Measurements from ENCODE around the gene FILIP1. TPM values are rescaled to one million over a fixed set of nuclear protein-coding genes. Genes with fewer than 3 reads are reported as not detected.

FILIP1 gene
- polyA plus RNA-seq, 1 experiment, result 0.44 TPM

- Histone ChIP-seq H3K36me3 (ENCODE audit: control insufficient read depth, insufficient read depth, low read length) (no peaks in the 10 kb centered on the region), H3K4me3 (ENCODE audit: low read depth, low read length) (no peak overlapping the region), H3K27me3 (ENCODE audit: control insufficient read depth, insufficient read depth, low read length) (no peaks in the 10 kb centered on the region)
- POLR2A ChIA-PET, result no interaction called here
- TF ChIP-seq CTCF (IDR thresholded peaks at IDR 0.05; ENCODE audit: insufficient read depth, low read depth, low read length), result no peak
- CTCF ChIA-PET, result interaction anchor here (1.5 to 2.8 kb wide), 2 partner anchors 14 to 17 kb away, joined by 4 to 8 read pairs; no protein-coding TSS in a partner anchor
- DNase-seq (ENCODE audit: low read depth), result no peak
Measured at GRCh38 chr6:75347898-75348610, 145.5 kb downstream of the FILIP1 start.

DNA sequence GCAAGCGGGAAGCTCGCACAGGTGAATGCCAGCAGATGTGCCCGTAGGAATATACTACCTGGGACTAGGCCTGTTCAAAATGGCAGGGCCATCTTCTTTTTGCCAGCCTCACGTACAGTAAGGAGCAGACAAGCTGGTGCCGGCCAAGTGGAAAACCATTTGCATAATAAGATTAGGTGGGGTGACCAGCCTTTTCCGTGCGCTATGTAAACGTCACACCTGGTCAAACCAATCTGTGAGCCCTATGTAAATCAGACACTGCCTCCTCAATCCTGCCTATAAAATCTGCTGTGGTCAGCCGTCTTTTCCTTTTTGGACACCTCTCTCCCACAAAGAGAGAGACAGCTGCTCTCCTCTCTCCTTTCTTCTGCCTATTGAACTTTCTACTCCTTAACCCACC lies 148.2 kb downstream of the FILIP1 start:
- DNase-seq (ENCODE audit: low read depth), result no peak
- Histone ChIP-seq H3K27me3 (ENCODE audit: control insufficient read depth, insufficient read depth, low read length) (no peaks in the 10 kb centered on the region), H3K36me3 (ENCODE audit: control insufficient read depth, insufficient read depth, low read length) (no peaks in the 10 kb centered on the region), H3K4me3 (ENCODE audit: low read depth, low read length) (no peak overlapping the region)
- ChIA-PET CTCF (interaction anchor here (0.5 to 2.4 kb wide), 3 partner anchors 12 to 146 kb away, joined by 3 to 9 read pairs (median 3); no protein-coding TSS in a partner anchor), POLR2A (interaction anchor here (0.6 kb wide), 1 partner anchor 8 kb away, joined by 4 read pairs; no protein-coding TSS in a partner anchor)
- no peak for TF ChIP-seq CTCF (IDR thresholded peaks at IDR 0.05; ENCODE audit: insufficient read depth, low read depth, low read length)

DNA sequence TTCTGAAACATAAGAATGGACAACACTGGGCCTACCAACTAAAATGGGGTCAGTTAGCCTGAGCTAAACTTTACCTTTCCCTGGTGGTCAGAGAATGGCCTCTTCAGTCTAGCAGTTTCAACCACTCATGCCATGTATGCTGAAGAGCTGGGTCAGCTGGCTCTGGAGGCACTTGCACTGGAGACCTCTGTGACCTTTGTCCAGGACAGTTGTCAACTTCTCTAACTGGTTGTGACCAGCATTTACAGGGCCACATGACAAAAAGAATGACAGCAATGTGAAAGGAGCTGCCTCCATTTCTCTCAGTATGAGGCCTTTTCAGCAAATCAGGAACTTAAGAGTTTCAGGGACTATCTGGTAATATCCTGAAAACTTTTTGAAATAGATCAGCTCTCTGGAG lies 149.1 kb downstream of the FILIP1 start:
- H3K4me3 ChIP-seq (ENCODE audit: low read depth, low read length), result no peak overlapping the region
- CTCF ChIA-PET, result interaction anchor here (1.1 to 2.4 kb wide), 3 partner anchors 10 to 94 kb away, joined by 3 to 9 read pairs (median 3); no protein-coding TSS in a partner anchor
- no peak for TF ChIP-seq CTCF (IDR thresholded peaks at IDR 0.05; ENCODE audit: insufficient read depth, low read depth, low read length)
- POLR2A ChIA-PET, result interaction anchor here (0.6 kb wide), 1 partner anchor 106 kb away, joined by 7 read pairs; no protein-coding TSS in a partner anchor
- no peaks in the 10 kb centered on the region for H3K27me3 ChIP-seq (ENCODE audit: control insufficient read depth, insufficient read depth, low read length)
- H3K36me3 ChIP-seq (ENCODE audit: control insufficient read depth, insufficient read depth, low read length), result no peaks in the 10 kb centered on the region
- DNase-seq (ENCODE audit: low read depth), result no peak

DNA sequence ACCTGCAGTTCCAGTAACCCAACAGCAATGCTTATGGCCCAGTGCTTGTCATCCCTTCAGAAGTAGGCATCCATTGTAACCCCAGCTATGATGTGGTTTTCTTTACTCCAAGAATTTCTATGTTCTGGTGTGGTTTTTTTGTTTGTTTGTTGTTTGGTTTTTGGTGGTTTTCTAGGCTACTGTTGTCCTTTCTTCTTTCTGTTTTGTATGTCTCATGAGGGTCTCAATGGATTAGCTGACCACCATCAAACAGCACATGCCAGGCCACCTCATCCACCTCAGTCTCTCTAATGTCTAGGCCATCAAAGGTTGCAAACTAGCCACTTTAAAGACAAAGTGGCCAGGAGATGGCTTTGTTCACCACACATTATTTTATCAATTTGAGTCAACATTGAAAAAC lies 149.6 kb downstream of the FILIP1 start:
- ChIA-PET POLR2A (no interaction called here), CTCF (interaction anchor here (1.1 to 2.4 kb wide), 3 partner anchors 10 to 95 kb away, joined by 3 to 9 read pairs (median 3); no protein-coding TSS in a partner anchor)
- no peaks in the 10 kb centered on the region for H3K36me3 ChIP-seq (ENCODE audit: control insufficient read depth, insufficient read depth, low read length)
- no peak for TF ChIP-seq CTCF (IDR thresholded peaks at IDR 0.05; ENCODE audit: insufficient read depth, low read depth, low read length)
- no peak overlapping the region for H3K4me3 ChIP-seq (ENCODE audit: low read depth, low read length)
- DNase-seq (ENCODE audit: low read depth), result no peak
- no peaks in the 10 kb centered on the region for H3K27me3 ChIP-seq (ENCODE audit: control insufficient read depth, insufficient read depth, low read length)

DNA sequence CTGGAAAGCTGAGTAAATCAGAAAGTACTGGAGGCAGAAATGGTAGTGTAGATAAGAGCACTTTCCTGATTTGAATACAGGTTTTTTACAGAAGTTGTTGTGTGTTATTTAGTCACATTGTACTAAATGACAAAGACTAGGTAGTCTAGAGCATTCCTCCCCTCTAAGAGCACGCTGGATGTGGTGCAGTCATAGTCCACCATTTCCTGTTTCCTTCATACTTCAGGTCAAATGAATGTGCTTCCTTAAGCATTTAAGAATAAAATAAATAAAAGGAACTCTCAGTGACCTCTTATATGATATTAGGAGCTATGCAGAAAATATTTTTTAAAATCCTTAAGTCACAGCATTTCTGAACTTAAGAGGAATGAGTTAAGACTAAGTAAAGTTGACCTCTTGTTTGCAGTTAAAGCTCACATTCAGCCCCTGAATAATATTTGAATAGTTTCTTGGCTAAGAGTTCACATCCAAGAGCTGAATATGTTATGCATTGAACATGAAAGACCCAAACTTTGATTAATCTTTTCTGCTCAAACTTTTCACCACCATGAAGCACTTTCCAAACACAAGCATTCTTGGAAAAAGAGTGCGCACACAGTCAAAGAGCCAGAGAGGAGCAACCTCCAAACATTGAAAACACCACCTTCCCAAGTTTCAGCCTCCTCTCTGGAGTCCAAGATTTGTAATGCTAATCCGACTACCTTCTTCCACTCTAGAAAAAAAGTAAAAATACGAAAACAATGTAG lies 155.6 kb downstream of the FILIP1 start:
- POLR2A ChIA-PET, result interaction anchor here (0.6 to 0.7 kb wide), 2 partner anchors 27 to 40 kb away, joined by 3 read pairs; no protein-coding TSS in a partner anchor

More for the DNA sequence above, 155.6 kb downstream of the FILIP1 start:
- CTCF ChIA-PET, result interaction anchor here (0.6 kb wide), 1 partner anchor 25 kb away, joined by 3 read pairs; no protein-coding TSS in a partner anchor
- Histone ChIP-seq H3K27me3 (ENCODE audit: control insufficient read depth, insufficient read depth, low read length) (no peaks in the 10 kb centered on the region), H3K36me3 (ENCODE audit: control insufficient read depth, insufficient read depth, low read length) (no peaks in the 10 kb centered on the region), H3K4me3 (ENCODE audit: low read depth, low read length) (no peak overlapping the region)
- DNase-seq (ENCODE audit: low read depth), result no peak
- TF ChIP-seq CTCF (IDR thresholded peaks at IDR 0.05; ENCODE audit: insufficient read depth, low read depth, low read length), result no peak
